DND-41 (cell line): ENCODE measurements around the gene MRPS31.

Source experiments
- ATAC-seq: fragments of 200-7000 bp; cut with Tn5 transposase; 3 replicates; pipeline ENCODE4 v1.9.1; 2021; ENCODE audit warnings: low read depth; ENCODE audit not compliant: insufficient read depth
- DNase-seq: peaks from one replicate; pipeline ENCODE4 v3.0.0-alpha.2; 2020
- H2AFZ ChIP-seq: 2 replicates; pipeline ENCODE4 v1.6.0; 2012; ENCODE audit warnings: low read depth, low read length
- H3K27ac ChIP-seq: 2 replicates; pipeline ENCODE4 v1.5.1; 2012; ENCODE audit warnings: low read length, inconsistent platforms
- H3K27me3 ChIP-seq: fragments of 200-600 bp; sonication (generic); 2 replicates; pipeline ENCODE4 v1.6.0; 2012; ENCODE audit warnings: low read length, mild to moderate bottlenecking, inconsistent platforms; ENCODE audit not compliant: insufficient read depth, poor library complexity
- H3K36me3 ChIP-seq: 2 replicates; pipeline ENCODE4 v1.5.1; 2012; ENCODE audit warnings: low read length, inconsistent platforms; ENCODE audit not compliant: insufficient read depth
- H3K4me1 ChIP-seq: 2 replicates; pipeline ENCODE4 v1.5.1; 2012; ENCODE audit warnings: mild to moderate bottlenecking, low read length; ENCODE audit not compliant: insufficient read depth
- H3K4me2 ChIP-seq: 2 replicates; pipeline ENCODE4 v1.6.0; 2012; ENCODE audit warnings: mild to moderate bottlenecking, moderate library complexity, low read length, inconsistent platforms; ENCODE audit not compliant: insufficient read depth
- H3K4me3 ChIP-seq, 2 experiments: fragments of 200-600 bp in 1 of 2; shearing (Covaris generic) in 1 of 2; 2 replicates each; pipeline ENCODE4 v1.5.1; 2012 to 2016; ENCODE audit warnings: inconsistent platforms in 2 of 2, low read length in 2 of 2, mild to moderate bottlenecking in 2 of 2, low read depth in 1 of 2, moderate library complexity in 1 of 2
- H3K79me2 ChIP-seq: 2 replicates; pipeline ENCODE4 v1.6.0; 2012; ENCODE audit warnings: low read length, inconsistent platforms; ENCODE audit not compliant: insufficient read depth
- H3K9ac ChIP-seq: 2 replicates; pipeline ENCODE4 v1.6.0; 2012; ENCODE audit warnings: low read depth, mild to moderate bottlenecking, inconsistent platforms, low read length, moderate library complexity
- H3K9me3 ChIP-seq: 2 replicates; pipeline ENCODE4 v1.5.1; 2012; ENCODE audit warnings: low read length, moderate library complexity, mild to moderate bottlenecking, inconsistent platforms; ENCODE audit not compliant: insufficient read depth, severe bottlenecking
- H4K20me1 ChIP-seq: 2 replicates; pipeline ENCODE4 v1.6.0; 2012; ENCODE audit warnings: low read length; ENCODE audit not compliant: insufficient read depth
- CTCF ChIP-seq: IDR thresholded peaks from 2 replicates; pipeline ENCODE4 v1.5.1; 2012; ENCODE audit warnings: borderline replicate concordance, low read length, moderate library complexity, mild to moderate bottlenecking; ENCODE audit not compliant: poor library complexity, severe bottlenecking; ENCODE audit errors: extremely low read depth
- EZH2 ChIP-seq: IDR thresholded peaks from 3 replicates; pipeline ENCODE4 v1.6.1; 2012; ENCODE audit warnings: borderline replicate concordance, low read depth, mild to moderate bottlenecking, moderate library complexity, low read length, inconsistent platforms; ENCODE audit not compliant: severe bottlenecking

Gene MRPS31

GRCh38 chr13:40694426-40694825 is 76.6 kb downstream of the MRPS31 start:
- no peaks in the 10 kb centered on the region for H3K9me3 ChIP-seq
- DNase-seq (no peak), ATAC-seq (no peak)
- H3K27ac ChIP-seq: no peak overlapping the region
- H3K36me3 ChIP-seq: no peaks in the 10 kb centered on the region
- no peak overlapping the region for H3K4me2 ChIP-seq
- no peak overlapping the region for H3K9ac ChIP-seq
- H3K27me3 ChIP-seq: no peaks in the 10 kb centered on the region
- no peaks in the 10 kb centered on the region for H3K4me1 ChIP-seq
- H4K20me1 ChIP-seq: no peaks in the 10 kb centered on the region
- TF ChIP-seq CTCF (no peak), EZH2 (no peak)
- H3K79me2 ChIP-seq: no peaks in the 10 kb centered on the region
- H3K4me3 ChIP-seq: no peak overlapping the region
- no peak overlapping the region for H2AFZ ChIP-seq

- Histone ChIP-seq H2AFZ (no peak overlapping the region), H3K9ac (no peak overlapping the region), H3K79me2 (no peaks in the 10 kb centered on the region), H4K20me1 (no peaks in the 10 kb centered on the region), H3K27me3 (no peaks in the 10 kb centered on the region), H3K4me2 (no peak overlapping the region), H3K36me3 (no peaks in the 10 kb centered on the region), H3K27ac (no peak overlapping the region), H3K4me1 (no peaks in the 10 kb centered on the region), H3K9me3 (no peaks in the 10 kb centered on the region), H3K4me3 (no peak overlapping the region)
- DNase-seq (no peak), ATAC-seq (no peak)
- TF ChIP-seq CTCF: no peak
- TF ChIP-seq EZH2: no peak
Measured at GRCh38 chr13:40692946-40693345, 78.0 kb downstream of the MRPS31 start.

GRCh38 chr13:40688781-40689180 is 82.2 kb downstream of the MRPS31 start:
- no peak for ATAC-seq
- H3K4me2 ChIP-seq: no peak overlapping the region
- no peak overlapping the region for H3K27ac ChIP-seq
- no peaks in the 10 kb centered on the region for H3K9me3 ChIP-seq
- no peak overlapping the region for H2AFZ ChIP-seq
- H3K9ac ChIP-seq: no peak overlapping the region
- H4K20me1 ChIP-seq: no peaks in the 10 kb centered on the region
- no peak for TF ChIP-seq CTCF
- TF ChIP-seq EZH2: no peak
- no peak overlapping the region for H3K4me3 ChIP-seq
- no peaks in the 10 kb centered on the region for H3K79me2 ChIP-seq
- H3K36me3 ChIP-seq: no peaks in the 10 kb centered on the region
- DNase-seq: no peak
- no peaks in the 10 kb centered on the region for H3K4me1 ChIP-seq
- no peaks in the 10 kb centered on the region for H3K27me3 ChIP-seq
